Measurements from ENCODE around the gene CD160.

CD160 gene

GRCh38 chr1:145773423-145773822 lies 54.1 kb downstream of the CD160 start:
- TF ChIP-seq CTCF (IDR thresholded peaks at IDR 0.05; ENCODE audit: low read depth, low read length, missing control alignments) = no peak
- in situ Hi-C loops (cut with HindIII; ENCODE audit: low sequenced_read_pairs) = no loop called here

GRCh38 chr1:145777357-145778145 lies 58.3 kb downstream of the CD160 start:
- H3K4me3 ChIP-seq (ENCODE audit: low read depth, low read length) = no peak overlapping the region
- TF ChIP-seq CTCF (IDR thresholded peaks at IDR 0.05; ENCODE audit: low read depth, low read length, missing control alignments) = no peak
- no peak for DNase-seq (ENCODE audit: low read depth)
- in situ Hi-C loops (cut with HindIII; ENCODE audit: low sequenced_read_pairs) = no loop called here

More at GRCh38 chr1:145773423-145773822, 54.1 kb downstream of the CD160 start:
- no peak overlapping the region for H3K4me3 ChIP-seq (ENCODE audit: low read depth, low read length)
- DNase-seq (ENCODE audit: low read depth) = no peak

GRCh38 chr1:145778146-145778540 lies 58.8 kb downstream of the CD160 start:
- no peak for TF ChIP-seq CTCF (IDR thresholded peaks at IDR 0.05; ENCODE audit: low read depth, low read length, missing control alignments)
- no peak overlapping the region for H3K4me3 ChIP-seq (ENCODE audit: low read depth, low read length)

GRCh38 chr1:145782272-145783099 lies 63.2 kb downstream of the CD160 start:
- no peak overlapping the region for H3K4me3 ChIP-seq (ENCODE audit: low read depth, low read length)
- no peak for TF ChIP-seq CTCF (IDR thresholded peaks at IDR 0.05; ENCODE audit: low read depth, low read length, missing control alignments)
- in situ Hi-C loops (cut with HindIII; ENCODE audit: low sequenced_read_pairs) = no loop called here
- peak; percentile 76 for DNase-seq (ENCODE audit: low read depth)

More at GRCh38 chr1:145778146-145778540, 58.8 kb downstream of the CD160 start:
- in situ Hi-C loops (cut with HindIII; ENCODE audit: low sequenced_read_pairs) = no loop called here
- no peak for DNase-seq (ENCODE audit: low read depth)

GRCh38 chr1:145784409-145784808 lies 65.1 kb downstream of the CD160 start:
- in situ Hi-C loops (cut with HindIII; ENCODE audit: low sequenced_read_pairs) = no loop called here
- no peak overlapping the region for H3K4me3 ChIP-seq (ENCODE audit: low read depth, low read length)
- TF ChIP-seq CTCF (IDR thresholded peaks at IDR 0.05; ENCODE audit: low read depth, low read length, missing control alignments) = no peak
- no peak for DNase-seq (ENCODE audit: low read depth)

- no peak for DNase-seq (ENCODE audit: low read depth)
- in situ Hi-C loops (cut with HindIII; ENCODE audit: low sequenced_read_pairs) = no loop called here
- no peak for TF ChIP-seq CTCF (IDR thresholded peaks at IDR 0.05; ENCODE audit: low read depth, low read length, missing control alignments)
- H3K4me3 ChIP-seq (ENCODE audit: low read depth, low read length) = no peak overlapping the region
These were observed 66.2 kb downstream of the CD160 start for GRCh38 chr1:145785547-145785946.

All from astrocyte of the cerebellum (primary cell).